ENCODE data around the gene KIRREL1.
"Not testable (repeated sequence)": the region's sequence is repeated elsewhere in the genome, so short reads cannot be mapped to it uniquely, and the experiment has no call there.

Gene KIRREL1

DNA sequence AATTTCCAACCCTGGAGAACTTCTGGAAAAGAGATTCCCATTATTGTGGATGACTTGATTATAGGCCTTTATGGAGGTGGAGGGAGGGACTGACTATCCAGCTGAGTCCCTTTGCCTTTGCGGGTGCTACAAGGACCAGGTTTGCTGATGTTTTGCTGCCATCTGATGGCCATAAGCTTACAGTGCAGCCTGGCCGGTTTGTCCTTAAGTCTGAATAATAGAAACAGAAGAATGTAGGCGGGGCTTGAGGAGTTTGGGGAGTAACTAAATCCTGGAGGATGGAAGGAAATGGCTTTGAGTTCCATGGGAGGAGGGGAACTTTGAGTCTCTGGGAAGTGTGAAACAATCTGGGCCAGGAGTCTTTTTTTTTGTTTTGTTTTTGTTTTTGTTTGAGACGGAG is 131.6 kb downstream of the KIRREL1 start:
- H3K36me3 ChIP-seq (ENCODE audit: control insufficient read depth, low read length), result no peaks in the 10 kb centered on the region
- H3K27me3 ChIP-seq (ENCODE audit: control insufficient read depth, low read length), result peaks cover 34% of the 10 kb centered on the region
- H3K4me3 ChIP-seq (ENCODE audit: low read length), result no peak overlapping the region
- H3K9me2 ChIP-seq (replicated peaks; ENCODE audit: control insufficient read depth, low read length), result no peaks in the 10 kb centered on the region
- TF ChIP-seq, protein P1, sequence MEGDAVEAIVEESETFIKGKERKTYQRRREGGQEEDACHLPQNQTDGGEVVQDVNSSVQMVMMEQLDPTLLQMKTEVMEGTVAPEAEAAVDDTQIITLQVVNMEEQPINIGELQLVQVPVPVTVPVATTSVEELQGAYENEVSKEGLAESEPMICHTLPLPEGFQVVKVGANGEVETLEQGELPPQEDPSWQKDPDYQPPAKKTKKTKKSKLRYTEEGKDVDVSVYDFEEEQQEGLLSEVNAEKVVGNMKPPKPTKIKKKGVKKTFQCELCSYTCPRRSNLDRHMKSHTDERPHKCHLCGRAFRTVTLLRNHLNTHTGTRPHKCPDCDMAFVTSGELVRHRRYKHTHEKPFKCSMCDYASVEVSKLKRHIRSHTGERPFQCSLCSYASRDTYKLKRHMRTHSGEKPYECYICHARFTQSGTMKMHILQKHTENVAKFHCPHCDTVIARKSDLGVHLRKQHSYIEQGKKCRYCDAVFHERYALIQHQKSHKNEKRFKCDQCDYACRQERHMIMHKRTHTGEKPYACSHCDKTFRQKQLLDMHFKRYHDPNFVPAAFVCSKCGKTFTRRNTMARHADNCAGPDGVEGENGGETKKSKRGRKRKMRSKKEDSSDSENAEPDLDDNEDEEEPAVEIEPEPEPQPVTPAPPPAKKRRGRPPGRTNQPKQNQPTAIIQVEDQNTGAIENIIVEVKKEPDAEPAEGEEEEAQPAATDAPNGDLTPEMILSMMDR (IDR thresholded peaks at IDR 0.05; ENCODE audit: low read depth, low read length, poor library complexity, severe bottlenecking), result peak; percentile 90
- TF ChIP-seq EZH2phosphoT487 (IDR thresholded peaks at IDR 0.05; ENCODE audit: borderline replicate concordance, low read length), result no peak
- no peaks in the 10 kb centered on the region for H3K79me2 ChIP-seq (ENCODE audit: control insufficient read depth, low read length)
- H3F3A ChIP-seq (ENCODE audit: control insufficient read depth, insufficient read depth), result no peaks in the 10 kb centered on the region
- H3K9me3 ChIP-seq (ENCODE audit: control insufficient read depth, insufficient read depth, low read length), result no peaks in the 10 kb centered on the region
- no peak overlapping the region for H3K4me2 ChIP-seq (ENCODE audit: low read length)
- H3K4me1 ChIP-seq (ENCODE audit: control insufficient read depth, low read length), result no peaks in the 10 kb centered on the region
- H3K27ac ChIP-seq (ENCODE audit: low read depth, low read length), result no peak overlapping the region
- no peaks in the 10 kb centered on the region for H4K20me1 ChIP-seq (ENCODE audit: control insufficient read depth, insufficient read depth, low read depth, low read length)

DNA sequence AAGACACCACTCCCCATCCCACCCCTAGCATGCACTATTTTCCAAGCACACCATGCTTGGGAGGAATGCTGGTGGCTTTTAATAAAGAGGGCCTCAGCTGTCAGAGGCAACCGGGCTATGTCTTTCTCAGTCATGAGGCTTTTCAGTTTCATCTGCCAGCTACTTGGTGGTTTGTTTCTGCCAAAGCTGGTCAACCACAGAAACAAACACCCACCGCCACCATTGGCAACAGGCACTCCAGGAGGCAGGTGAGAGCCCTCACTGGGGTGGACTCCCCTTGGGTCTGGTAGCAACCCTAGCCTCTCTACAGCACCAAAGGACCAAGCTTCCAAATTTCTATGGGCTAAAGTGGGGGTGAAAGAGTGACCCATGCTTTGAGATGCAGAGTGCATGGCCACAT is 133.0 kb downstream of the KIRREL1 start:
- no peak overlapping the region for H3K4me2 ChIP-seq (ENCODE audit: low read length)
- no peaks in the 10 kb centered on the region for H4K20me1 ChIP-seq (ENCODE audit: control insufficient read depth, insufficient read depth, low read depth, low read length)
- peaks cover 35% of the 10 kb centered on the region for H3K27me3 ChIP-seq (ENCODE audit: control insufficient read depth, low read length)
- H3K9me2 ChIP-seq (replicated peaks; ENCODE audit: control insufficient read depth, low read length), result no peaks in the 10 kb centered on the region
- H3K9me3 ChIP-seq (ENCODE audit: control insufficient read depth, insufficient read depth, low read length), result no peaks in the 10 kb centered on the region
- no peaks in the 10 kb centered on the region for H3K79me2 ChIP-seq (ENCODE audit: control insufficient read depth, low read length)
- no peak overlapping the region for H3K27ac ChIP-seq (ENCODE audit: low read depth, low read length)
- TF ChIP-seq, protein P1 (IDR thresholded peaks at IDR 0.05; ENCODE audit: low read depth, low read length, poor library complexity, severe bottlenecking), result no peak
- no peak for TF ChIP-seq EZH2phosphoT487 (IDR thresholded peaks at IDR 0.05; ENCODE audit: borderline replicate concordance, low read length)
- no peaks in the 10 kb centered on the region for H3F3A ChIP-seq (ENCODE audit: control insufficient read depth, insufficient read depth)
- H3K4me1 ChIP-seq (ENCODE audit: control insufficient read depth, low read length), result no peaks in the 10 kb centered on the region
- H3K36me3 ChIP-seq (ENCODE audit: control insufficient read depth, low read length), result no peaks in the 10 kb centered on the region
- H3K4me3 ChIP-seq (ENCODE audit: low read length), result no peak overlapping the region

DNA sequence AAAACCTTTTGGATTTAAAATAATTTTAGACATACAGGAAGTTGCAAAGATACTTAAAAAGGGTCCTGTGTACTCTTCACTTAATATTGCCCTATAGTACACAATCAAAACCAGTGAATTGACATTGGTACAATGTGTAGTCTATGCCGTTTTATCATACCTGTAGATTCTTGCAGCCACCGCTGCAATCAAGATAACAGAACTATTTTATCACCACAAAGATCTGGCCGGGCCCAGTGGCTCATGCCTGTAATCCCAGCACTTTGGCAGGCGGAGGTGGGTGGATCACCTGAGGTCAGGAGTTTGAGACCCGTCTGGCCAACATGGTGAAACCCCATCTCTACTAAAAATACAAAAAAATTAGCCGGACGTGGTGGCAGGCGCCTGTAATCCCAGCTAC is 135.1 kb downstream of the KIRREL1 start:
- H3K27ac ChIP-seq (ENCODE audit: low read depth, low read length), result not testable (repeated sequence)

DNA sequence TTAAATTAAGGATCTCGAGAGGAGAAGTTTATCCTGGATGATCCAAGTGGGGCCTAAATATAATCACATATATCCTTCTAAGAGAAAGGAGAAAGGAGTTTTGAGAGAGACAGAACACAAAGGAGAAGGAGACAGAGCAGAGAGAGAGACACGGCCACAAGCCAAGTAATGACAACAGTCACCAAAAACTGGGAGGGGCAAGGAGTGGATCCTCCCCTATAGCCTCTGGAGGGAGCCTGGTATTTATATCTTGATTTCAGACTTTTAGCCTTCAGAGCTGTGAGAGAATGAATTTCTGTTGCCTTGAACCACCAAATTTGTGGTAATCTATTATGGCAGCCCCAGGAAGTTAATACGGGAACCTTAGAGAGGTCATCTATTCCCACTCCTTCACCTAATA is 137.8 kb downstream of the KIRREL1 start:
- TF ChIP-seq, protein P1 (IDR thresholded peaks at IDR 0.05; ENCODE audit: low read depth, low read length, poor library complexity, severe bottlenecking), result no peak
- no peak for TF ChIP-seq EZH2phosphoT487 (IDR thresholded peaks at IDR 0.05; ENCODE audit: borderline replicate concordance, low read length)
- Histone ChIP-seq H3K4me3 (ENCODE audit: low read length) (no peak overlapping the region), H3K9me3 (ENCODE audit: control insufficient read depth, insufficient read depth, low read length) (no peaks in the 10 kb centered on the region), H3K4me2 (ENCODE audit: low read length) (no peak overlapping the region), H3K4me1 (ENCODE audit: control insufficient read depth, low read length) (no peaks in the 10 kb centered on the region), H3F3A (ENCODE audit: control insufficient read depth, insufficient read depth) (no peaks in the 10 kb centered on the region), H3K79me2 (ENCODE audit: control insufficient read depth, low read length) (no peaks in the 10 kb centered on the region), H3K27me3 (ENCODE audit: control insufficient read depth, low read length) (peaks cover 23% of the 10 kb centered on the region), H3K27ac (ENCODE audit: low read depth, low read length) (no peak overlapping the region), H3K36me3 (ENCODE audit: control insufficient read depth, low read length) (no peaks in the 10 kb centered on the region), H4K20me1 (ENCODE audit: control insufficient read depth, insufficient read depth, low read depth, low read length) (no peaks in the 10 kb centered on the region), H3K9me2 (replicated peaks; ENCODE audit: control insufficient read depth, low read length) (no peaks in the 10 kb centered on the region)

More for the DNA sequence above, 135.1 kb downstream of the KIRREL1 start:
- H3K4me1 ChIP-seq (ENCODE audit: control insufficient read depth, low read length); H3K9me3 ChIP-seq (ENCODE audit: control insufficient read depth, insufficient read depth, low read length); H4K20me1 ChIP-seq (ENCODE audit: control insufficient read depth, insufficient read depth, low read depth, low read length); H3K4me2 ChIP-seq (ENCODE audit: low read length); H3K4me3 ChIP-seq (ENCODE audit: low read length); H3K36me3 ChIP-seq (ENCODE audit: control insufficient read depth, low read length); H3K9me2 ChIP-seq (replicated peaks; ENCODE audit: control insufficient read depth, low read length); H3K79me2 ChIP-seq (ENCODE audit: control insufficient read depth, low read length); H3F3A ChIP-seq (ENCODE audit: control insufficient read depth, insufficient read depth): not testable (repeated sequence)
- H3K27me3 ChIP-seq (ENCODE audit: control insufficient read depth, low read length), result peaks cover 31% of the 10 kb centered on the region
